HG03521 (cell line): ENCODE data around the gene DPEP3.

Source experiments
- ATAC-seq: cut with Tn5 transposase; IDR thresholded peaks from one replicate; pipeline ENCODE4 v1.9.1; 2021; ENCODE audit warnings: mild to moderate bottlenecking, moderate library complexity; ENCODE audit not compliant: unreplicated experiment

The DPEP3 gene

GRCh38 chr16:67933805-67934204, 46.5 kb downstream of the DPEP3 start:
- ATAC-seq = no peak

GRCh38 chr16:67932462-67932840, 47.8 kb downstream of the DPEP3 start:
- ATAC-seq = no peak

- ATAC-seq = no peak
Observed at GRCh38 chr16:67931712-67932461, 48.4 kb downstream of the DPEP3 start, which contains the start of gene CTRL. CTRL (minus strand) TSS chr16:67931862; CDS start chr16:67931852, 10 bp downstream.

GRCh38 chr16:67930678-67931211, 49.6 kb downstream of the DPEP3 start:
- no peak for ATAC-seq

- no peak for ATAC-seq
Observed at GRCh38 chr16:67930191-67930590, 50.1 kb downstream of the DPEP3 start.

- ATAC-seq = no peak
Observed at GRCh38 chr16:67928561-67929364, 51.5 kb downstream of the DPEP3 start.

- ATAC-seq = no peak
Observed at GRCh38 chr16:67928147-67928546, 52.2 kb downstream of the DPEP3 start.

- no peak for ATAC-seq
Observed at GRCh38 chr16:67927131-67927941, 53.0 kb downstream of the DPEP3 start.

DNA sequence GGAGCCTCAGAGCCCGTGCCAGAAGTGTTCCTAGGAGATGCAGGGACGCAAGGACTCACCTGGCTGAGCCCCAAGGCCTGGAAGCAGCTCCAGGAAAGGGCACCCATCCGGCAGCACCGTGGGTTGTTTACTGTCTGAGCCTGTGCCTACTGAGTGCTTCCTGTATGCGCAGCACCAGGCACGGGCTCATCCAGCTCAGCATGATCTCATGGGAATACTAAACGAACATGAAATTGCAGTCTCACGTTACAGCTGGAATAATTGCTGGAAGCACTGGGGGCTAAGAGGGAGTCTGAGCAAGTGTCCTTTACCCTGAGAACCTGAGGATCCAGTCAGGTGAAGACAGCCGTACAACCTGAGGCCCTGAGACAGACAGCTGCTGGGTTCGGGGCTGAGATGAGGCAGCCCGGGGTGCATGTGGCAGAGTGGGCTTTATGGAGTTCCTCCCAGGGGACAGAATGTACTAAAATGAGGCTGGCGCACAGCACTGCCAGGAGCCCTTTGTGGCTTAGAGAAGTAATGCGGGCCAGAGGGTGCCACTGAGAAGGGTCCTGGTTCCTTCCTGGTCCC, 54.0 kb downstream of the DPEP3 start:
- no peak for ATAC-seq
